Subcutaneous abdominal adipose tissue (tissue), 5 donors: ENCODE measurements around the gene KRT73.

Experiments used
- H3K27ac ChIP-seq: one replicate; pipeline ENCODE4 v1.7.0; 2013; ENCODE audit warnings: low read depth, mild to moderate bottlenecking, inconsistent platforms, low read length, moderate library complexity
- H3K27me3 ChIP-seq, 5 donors: one replicate each; pipeline ENCODE4 v1.7.0; 2013; ENCODE audit warnings: low read length in 5 of 5, inconsistent platforms in 1 of 5; ENCODE audit not compliant: control insufficient read depth in 5 of 5, insufficient read depth in 4 of 5
- H3K36me3 ChIP-seq, 5 donors: one replicate each; pipeline ENCODE4 v1.7.0; 2013; ENCODE audit warnings: low read length in 5 of 5; ENCODE audit not compliant: control insufficient read depth in 5 of 5, insufficient read depth in 5 of 5
- H3K4me1 ChIP-seq, 5 donors: one replicate each; pipeline ENCODE4 v1.7.0; 2013; ENCODE audit warnings: low read length in 5 of 5, mild to moderate bottlenecking in 3 of 5, moderate library complexity in 1 of 5; ENCODE audit not compliant: control insufficient read depth in 5 of 5, insufficient read depth in 5 of 5
- H3K4me3 ChIP-seq, 5 donors: one replicate each; pipeline ENCODE4 v1.7.0; 2013; ENCODE audit warnings: low read length in 5 of 5, low read depth in 1 of 5
- H3K9ac ChIP-seq, 5 donors: one replicate each; pipeline ENCODE4 v1.7.0; 2013; ENCODE audit warnings: low read length in 5 of 5, mild to moderate bottlenecking in 4 of 5, moderate library complexity in 3 of 5
- H3K9me3 ChIP-seq, 5 donors: one replicate each; pipeline ENCODE4 v1.7.0; 2013; ENCODE audit warnings: low read length in 5 of 5; ENCODE audit not compliant: control insufficient read depth in 5 of 5
- donor health status: healthy.
- donor health status: healthy.
- donor health status: healthy.
- donor health status: healthy.
- donor health status: healthy.

Gene KRT73

DNA sequence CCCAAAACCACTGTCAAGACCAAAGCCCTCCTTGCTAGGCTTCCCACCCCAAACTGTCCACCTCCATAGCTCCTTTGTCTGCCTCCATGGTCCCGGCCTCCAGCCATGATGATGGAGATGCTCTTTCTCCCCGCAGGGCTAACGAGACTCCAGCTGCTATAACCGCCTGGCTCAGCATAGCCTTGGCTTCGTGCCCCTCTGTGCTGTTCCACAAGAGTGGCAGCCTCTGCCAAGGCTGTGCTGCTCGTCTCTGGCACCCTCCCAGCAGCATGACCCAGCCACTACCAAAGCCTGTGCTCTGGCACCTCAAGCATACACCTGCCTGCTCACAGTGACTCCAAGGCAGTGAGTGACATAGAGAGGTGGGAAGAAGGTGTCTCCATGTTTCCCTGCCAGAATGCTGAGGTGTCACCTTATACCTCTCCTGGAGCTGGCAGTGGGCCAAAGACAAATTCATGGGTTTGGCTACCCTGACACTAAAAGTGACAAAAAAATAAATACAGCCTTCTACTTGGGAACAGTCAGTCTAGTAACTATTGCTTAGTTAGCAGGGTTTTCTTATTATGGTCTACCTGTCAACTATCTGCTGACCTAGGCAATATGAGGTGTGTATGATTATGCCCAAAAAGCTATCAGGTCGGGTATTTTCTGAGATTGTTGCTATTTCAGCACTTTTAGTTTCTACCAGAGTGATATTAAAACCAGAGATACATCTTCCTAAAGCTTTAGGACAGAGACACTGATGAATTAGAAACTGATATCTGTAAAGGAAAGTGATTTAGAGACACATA, 16.1 kb upstream of the KRT73 start:
- Histone ChIP-seq H3K36me3 (no peaks in the 10 kb centered on the region), H3K27ac (no peak overlapping the region), H3K4me3 (no peak overlapping the region)

DNA sequence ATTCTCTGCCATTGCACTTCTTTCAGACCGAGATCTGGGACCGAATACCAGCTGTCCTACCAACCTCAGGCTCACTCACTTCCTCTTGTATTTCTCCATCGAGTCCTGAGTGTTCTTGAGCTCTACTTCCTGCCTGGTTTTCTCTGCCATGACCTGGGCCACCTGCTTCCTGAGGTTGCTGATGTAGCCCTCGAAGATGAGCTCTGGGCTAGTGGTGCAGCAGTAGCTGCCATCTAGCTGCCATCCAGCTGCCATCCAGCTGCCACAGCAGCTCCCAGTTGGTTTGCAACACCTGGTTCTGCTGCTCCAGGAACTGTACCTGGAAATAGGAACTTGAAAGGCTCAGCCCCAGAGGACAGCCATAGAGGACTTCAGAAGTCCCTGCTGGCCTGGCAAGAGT, 15.0 kb upstream of the KRT73 start:
- H3K4me1 ChIP-seq, result no peaks in the 10 kb centered on the region
- H3K9ac ChIP-seq, result no peak overlapping the region
- no peaks in the 10 kb centered on the region for H3K9me3 ChIP-seq
- peaks cover 3 to 24% (median 12%) of the 10 kb centered on the region in 5 donors for H3K27me3 ChIP-seq
- H3K27ac ChIP-seq, result no peak overlapping the region
- H3K4me3 ChIP-seq, result no peak overlapping the region
- H3K36me3 ChIP-seq, result no peaks in the 10 kb centered on the region

More for the DNA sequence above, 16.1 kb upstream of the KRT73 start:
- peaks cover 3 to 20% (median 7%) of the 10 kb centered on the region in 5 donors for H3K27me3 ChIP-seq
- H3K9ac ChIP-seq, result no peak overlapping the region
- H3K9me3 ChIP-seq, result no peaks in the 10 kb centered on the region
- no peaks in the 10 kb centered on the region for H3K4me1 ChIP-seq

DNA sequence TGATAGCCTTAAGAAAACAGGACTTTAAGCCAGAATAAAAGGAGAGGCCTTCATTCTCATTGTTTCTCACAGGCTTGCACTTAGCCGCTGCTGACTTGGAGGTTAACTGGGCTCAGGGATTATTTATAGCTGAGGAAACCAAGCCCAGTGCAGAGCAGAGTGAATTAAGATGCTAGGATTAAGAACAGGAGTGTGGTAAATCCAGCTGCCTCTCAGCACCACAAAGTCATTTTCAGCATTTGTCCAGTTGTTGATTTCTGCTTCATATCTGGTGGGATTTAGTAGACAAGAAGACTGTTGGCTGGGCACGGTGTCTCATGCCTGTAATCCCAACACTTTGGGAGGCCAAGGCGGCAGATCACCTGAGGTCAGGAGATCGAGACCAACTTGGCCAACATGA, 14.3 kb upstream of the KRT73 start:
- no peak overlapping the region for H3K4me3 ChIP-seq
- no peak overlapping the region for H3K9ac ChIP-seq
- no peaks in the 10 kb centered on the region for H3K36me3 ChIP-seq
- no peaks in the 10 kb centered on the region for H3K9me3 ChIP-seq
- no peak overlapping the region for H3K27ac ChIP-seq
- no peaks in the 10 kb centered on the region for H3K4me1 ChIP-seq
- H3K27me3 ChIP-seq, result peaks cover 3 to 24% (median 12%) of the 10 kb centered on the region in 5 donors

DNA sequence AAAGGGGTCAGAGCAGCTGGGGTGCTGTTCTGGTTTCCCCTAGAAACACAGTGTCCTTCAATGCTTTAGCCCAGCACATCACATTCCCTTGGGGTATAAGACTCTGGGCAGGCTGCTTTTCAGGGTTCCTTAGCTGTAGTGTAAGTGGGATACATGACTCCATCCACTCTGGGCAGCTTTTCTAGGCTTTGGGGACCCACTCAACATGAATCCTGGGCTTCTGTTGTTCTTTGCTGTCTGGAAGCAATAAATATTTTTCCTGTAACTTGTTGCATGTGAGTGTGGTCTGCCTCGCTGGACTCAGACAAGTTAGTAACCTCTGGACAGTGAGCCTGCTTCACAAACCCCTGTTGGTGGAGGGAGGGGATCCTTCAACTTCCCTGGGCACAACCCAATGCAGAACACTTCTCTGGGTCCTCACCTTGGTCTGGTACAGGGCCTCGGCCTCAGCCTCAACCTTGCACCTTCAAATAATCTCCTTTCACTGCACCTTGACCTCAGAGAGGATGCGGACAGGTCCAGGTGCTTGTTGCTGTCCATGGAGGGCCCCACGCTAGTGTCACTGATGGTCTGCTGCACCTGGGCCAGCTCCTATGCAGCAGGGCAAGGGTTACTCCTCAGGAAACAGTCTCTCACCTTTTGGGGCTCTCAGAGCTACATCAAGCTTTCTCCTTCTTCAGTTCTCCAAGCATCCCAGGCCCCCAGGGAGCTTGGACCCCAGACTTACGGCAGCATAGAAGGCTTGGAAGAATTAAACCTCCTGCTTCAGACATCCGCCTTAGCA, 13.5 kb upstream of the KRT73 start:
- H3K27me3 ChIP-seq, result peaks cover 3 to 27% (median 13%) of the 10 kb centered on the region in 5 donors
- H3K4me1 ChIP-seq, result no peaks in the 10 kb centered on the region
- H3K36me3 ChIP-seq, result no peaks in the 10 kb centered on the region
- H3K27ac ChIP-seq, result no peak overlapping the region
- no peak overlapping the region for H3K9ac ChIP-seq
- H3K9me3 ChIP-seq, result no peaks in the 10 kb centered on the region
- H3K4me3 ChIP-seq, result no peak overlapping the region

DNA sequence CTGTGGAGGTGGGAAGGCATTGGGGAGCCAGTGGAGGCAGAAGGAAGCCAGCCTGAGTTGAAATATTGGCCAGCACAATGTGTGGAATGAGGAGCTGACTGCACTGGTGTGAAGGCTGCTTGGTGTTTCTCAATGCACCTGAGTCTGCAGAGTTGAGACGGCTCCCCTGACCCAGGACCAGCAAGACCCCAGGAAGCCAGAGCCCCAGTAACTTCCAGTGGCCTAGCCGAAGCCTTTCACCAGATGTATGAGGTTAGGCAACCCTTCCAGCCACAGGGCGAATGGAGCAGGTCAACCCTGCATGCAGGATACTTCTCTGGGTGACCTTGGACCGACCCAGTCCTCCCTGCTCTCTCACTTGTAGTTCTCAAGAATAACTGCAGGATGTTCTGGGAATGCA, 12.9 kb upstream of the KRT73 start:
- no peak overlapping the region for H3K27ac ChIP-seq

DNA sequence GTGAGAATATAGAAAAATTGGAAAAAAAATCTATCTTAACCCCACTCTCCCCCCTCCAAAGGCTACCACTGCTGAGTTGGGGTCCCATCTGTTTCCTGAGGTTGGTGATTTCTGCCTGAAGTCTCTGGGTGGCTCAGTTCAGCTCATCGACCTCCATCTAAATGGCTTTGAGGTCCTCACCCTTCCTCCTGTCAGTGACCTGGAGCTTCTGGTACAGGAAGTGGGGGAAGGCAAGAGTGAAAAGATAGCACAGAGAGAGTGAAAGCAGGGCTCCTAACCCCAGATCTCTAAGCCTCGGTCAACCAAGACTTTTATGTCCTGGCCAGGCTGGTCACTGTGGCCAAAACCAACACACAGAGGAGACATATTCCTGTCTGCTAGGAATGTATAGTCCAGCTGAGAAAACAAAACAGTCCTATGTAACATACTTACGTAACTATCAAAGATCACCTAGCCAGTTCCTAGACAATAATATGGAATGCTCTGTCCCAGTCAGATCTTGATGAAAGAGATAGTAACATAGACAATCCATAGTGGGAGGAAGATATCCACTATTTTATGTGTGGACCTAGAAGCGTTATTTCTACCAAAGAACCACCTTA, 12.3 kb upstream of the KRT73 start:
- H3K4me1 ChIP-seq, result no peaks in the 10 kb centered on the region
- no peak overlapping the region for H3K4me3 ChIP-seq
- no peak overlapping the region for H3K9ac ChIP-seq
- peaks cover 3 to 25% (median 14%) of the 10 kb centered on the region in 5 donors for H3K27me3 ChIP-seq
- H3K27ac ChIP-seq, result no peak overlapping the region
- no peaks in the 10 kb centered on the region for H3K36me3 ChIP-seq
- H3K9me3 ChIP-seq, result no peaks in the 10 kb centered on the region

More for the DNA sequence above, 12.9 kb upstream of the KRT73 start:
- Histone ChIP-seq H3K4me1 (no peaks in the 10 kb centered on the region), H3K36me3 (no peaks in the 10 kb centered on the region), H3K27me3 (peaks cover 3 to 28% (median 14%) of the 10 kb centered on the region in 5 donors), H3K4me3 (no peak overlapping the region), H3K9ac (no peak overlapping the region), H3K9me3 (no peaks in the 10 kb centered on the region)

DNA sequence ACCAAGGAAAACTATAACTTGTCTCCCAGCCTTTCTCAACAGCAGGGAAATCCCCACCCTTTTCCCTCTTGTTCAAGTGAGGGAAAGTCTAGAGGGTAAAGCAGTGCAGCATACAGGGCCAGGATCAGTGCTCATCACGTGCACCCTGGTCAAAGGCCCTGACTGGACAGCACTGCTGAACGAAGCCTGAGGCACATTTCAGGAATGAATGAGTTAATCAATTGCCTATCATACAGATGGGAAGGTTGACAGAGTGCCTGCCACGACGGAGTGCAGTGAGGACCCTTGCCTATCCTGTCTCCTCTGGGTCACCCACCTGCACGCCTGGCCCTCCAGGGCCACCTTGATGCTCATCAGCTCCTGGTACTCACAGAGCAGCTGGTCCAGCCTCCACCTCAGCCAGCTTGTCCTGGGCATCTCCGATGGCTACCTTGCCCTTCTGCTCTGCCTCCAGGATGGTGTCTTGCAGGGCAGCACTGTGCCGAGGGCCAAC, 11.7 kb upstream of the KRT73 start:
- Histone ChIP-seq H3K4me3 (no peak overlapping the region), H3K27ac (no peak overlapping the region), H3K4me1 (no peaks in the 10 kb centered on the region), H3K36me3 (no peaks in the 10 kb centered on the region), H3K9me3 (no peaks in the 10 kb centered on the region), H3K27me3 (peaks cover 3 to 25% (median 14%) of the 10 kb centered on the region in 5 donors), H3K9ac (no peak overlapping the region)

DNA sequence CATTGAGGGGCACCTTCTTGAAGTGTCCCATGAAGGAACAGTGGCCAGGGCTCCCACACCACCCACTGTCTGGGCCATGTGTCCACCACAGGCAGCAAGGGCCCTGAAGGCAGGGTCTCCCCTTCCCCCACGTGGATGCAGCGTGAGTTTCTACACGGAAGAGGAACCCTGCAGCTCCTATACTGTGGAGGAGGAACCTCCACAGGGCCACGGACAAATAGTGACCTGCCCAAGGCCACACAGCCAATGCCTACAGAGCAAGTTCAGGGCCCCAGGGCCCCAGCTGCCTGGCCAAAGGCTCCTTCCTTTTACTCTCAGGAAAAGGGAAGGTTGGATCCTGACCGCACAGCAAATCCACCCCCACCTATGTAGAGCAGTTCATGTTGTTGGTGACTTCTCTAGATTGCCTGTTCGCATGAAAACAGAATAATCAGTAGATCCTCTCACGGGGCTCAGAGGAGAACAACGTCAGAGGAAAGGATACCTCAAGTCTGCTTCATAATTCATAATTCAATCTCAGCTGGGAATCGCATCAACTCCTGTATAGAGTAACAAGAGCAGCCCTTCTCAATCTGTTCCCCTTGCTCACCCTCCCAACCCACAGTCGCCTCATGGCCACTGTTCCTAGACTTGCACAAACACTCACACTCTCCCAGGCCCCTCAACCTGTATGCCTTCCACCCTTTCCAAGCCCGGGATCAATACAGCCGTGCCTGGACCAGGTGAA, 11.1 kb upstream of the KRT73 start:
- Histone ChIP-seq H3K27me3 (peaks cover 3 to 25% (median 14%) of the 10 kb centered on the region in 5 donors), H3K9ac (no peak overlapping the region), H3K4me3 (no peak overlapping the region), H3K27ac (no peak overlapping the region), H3K36me3 (no peaks in the 10 kb centered on the region), H3K9me3 (no peaks in the 10 kb centered on the region), H3K4me1 (no peaks in the 10 kb centered on the region)

DNA sequence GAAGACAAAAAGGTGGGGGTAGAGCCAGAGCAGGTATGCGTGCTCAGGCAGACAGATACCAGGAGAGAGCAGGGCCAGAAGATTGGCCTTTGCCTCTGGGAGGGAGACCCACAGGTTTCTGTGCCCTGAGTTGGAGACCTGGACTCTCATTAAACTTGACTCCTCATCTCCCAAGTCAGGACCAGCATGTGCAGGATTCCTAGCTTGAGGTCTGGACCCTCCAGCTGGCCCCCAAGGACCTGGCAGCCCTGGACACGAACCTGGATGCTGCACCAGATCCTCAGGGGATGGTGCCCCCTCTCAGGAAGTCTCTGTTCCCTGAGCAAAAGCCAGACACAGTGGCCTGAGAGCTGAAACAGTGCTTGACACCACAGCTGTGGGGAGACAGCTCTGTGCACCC, 10.5 kb upstream of the KRT73 start:
- Histone ChIP-seq H3K27me3 (peaks cover 3 to 25% (median 14%) of the 10 kb centered on the region in 5 donors), H3K4me1 (no peaks in the 10 kb centered on the region), H3K4me3 (no peak overlapping the region)

More for the DNA sequence above, 10.5 kb upstream of the KRT73 start:
- no peaks in the 10 kb centered on the region for H3K36me3 ChIP-seq
- H3K9me3 ChIP-seq, result no peaks in the 10 kb centered on the region
- H3K9ac ChIP-seq, result no peak overlapping the region
- H3K27ac ChIP-seq, result no peak overlapping the region
